Measurements from ENCODE around the gene HTR3A. TPM values are rescaled to one million over a fixed set of nuclear protein-coding genes. Genes with fewer than 3 reads are reported as not detected.

The HTR3A gene
- polyA plus RNA-seq (not detected in 3 replicates), polyA minus RNA-seq (not detected in 3 replicates)
- polyA plus RNA-seq (2011; ENCODE audit: low read depth) = not detected
- not detected in 2 replicates for polyA plus RNA-seq (2011; cell fraction: cytosol; rRNA removed)
- polyA plus RNA-seq (2011; cell fraction: nucleus; rRNA removed) = not detected in 2 replicates
- not detected in 2 replicates for polyA plus RNA-seq (2012; ENCODE audit: low replicate concordance)
- not detected for polyA minus RNA-seq (2011; cell fraction: cytosol; rRNA and poly(A)+ RNA removed)
- not detected in 2 replicates for polyA minus RNA-seq (2011; cell fraction: nucleus; rRNA and poly(A)+ RNA removed)

GRCh38 chr11:113974741-113975470 lies at the start of gene HTR3A:
Gene HTR3A (plus strand): TSS chr11:113975108. CDS start chr11:113975326, 218 bp downstream.
- no peaks in the 10 kb centered on the region for H3K9me3 ChIP-seq (ENCODE audit: control insufficient read depth, low read depth, low read length)
- no peaks in the 10 kb centered on the region for H3K79me2 ChIP-seq (ENCODE audit: control insufficient read depth, insufficient read depth, low read length)
- H2AFZ ChIP-seq (ENCODE audit: control insufficient read depth, low read length) = no peak within 1 kb of the TSS
- no peak for TF ChIP-seq EZH2 (IDR thresholded peaks at IDR 0.05; ENCODE audit: low read length)
- TF ChIP-seq, protein P1, sequence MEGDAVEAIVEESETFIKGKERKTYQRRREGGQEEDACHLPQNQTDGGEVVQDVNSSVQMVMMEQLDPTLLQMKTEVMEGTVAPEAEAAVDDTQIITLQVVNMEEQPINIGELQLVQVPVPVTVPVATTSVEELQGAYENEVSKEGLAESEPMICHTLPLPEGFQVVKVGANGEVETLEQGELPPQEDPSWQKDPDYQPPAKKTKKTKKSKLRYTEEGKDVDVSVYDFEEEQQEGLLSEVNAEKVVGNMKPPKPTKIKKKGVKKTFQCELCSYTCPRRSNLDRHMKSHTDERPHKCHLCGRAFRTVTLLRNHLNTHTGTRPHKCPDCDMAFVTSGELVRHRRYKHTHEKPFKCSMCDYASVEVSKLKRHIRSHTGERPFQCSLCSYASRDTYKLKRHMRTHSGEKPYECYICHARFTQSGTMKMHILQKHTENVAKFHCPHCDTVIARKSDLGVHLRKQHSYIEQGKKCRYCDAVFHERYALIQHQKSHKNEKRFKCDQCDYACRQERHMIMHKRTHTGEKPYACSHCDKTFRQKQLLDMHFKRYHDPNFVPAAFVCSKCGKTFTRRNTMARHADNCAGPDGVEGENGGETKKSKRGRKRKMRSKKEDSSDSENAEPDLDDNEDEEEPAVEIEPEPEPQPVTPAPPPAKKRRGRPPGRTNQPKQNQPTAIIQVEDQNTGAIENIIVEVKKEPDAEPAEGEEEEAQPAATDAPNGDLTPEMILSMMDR (optimal IDR thresholded peaks at IDR 0.05 in 1 of 3, IDR thresholded peaks at IDR 0.05 in 1 of 3, conservative IDR thresholded peaks at IDR 0.05 in 1 of 3; ENCODE audit: extremely low read depth in 1 of 3, insufficient read depth in 2 of 3, low read length in 3 of 3) = no peak
- no peak within 1 kb of the TSS for H3K4me3 ChIP-seq (ENCODE audit: control insufficient read depth in 2 of 3, extremely low read depth in 1 of 3, insufficient read depth in 2 of 3, low read depth in 1 of 3, low read length in 3 of 3)
- H3K9me1 ChIP-seq (ENCODE audit: control insufficient read depth, extremely low read depth, insufficient read depth, low read length) = no peaks in the 10 kb centered on the region
- dilution Hi-C loops (cut with MboI; ENCODE audit: extremely low pct_ligation_motif_present, low sequenced_read_pairs) = no loop called here
- no peaks in the 10 kb centered on the region for H3K36me3 ChIP-seq (ENCODE audit: control insufficient read depth in 2 of 2, extremely low read depth in 1 of 2, insufficient read depth in 2 of 2, low read length in 2 of 2)
- no peaks in the 10 kb centered on the region for H4K20me1 ChIP-seq (ENCODE audit: control insufficient read depth, extremely low read depth, insufficient read depth, low read length)
- H3K27me3 ChIP-seq (ENCODE audit: control insufficient read depth, extremely low read depth, insufficient read depth, low read length) = peaks cover 5% of the 10 kb centered on the region
- no peak within 1 kb of the TSS for H3K9ac ChIP-seq (ENCODE audit: control insufficient read depth, extremely low read depth, insufficient read depth, low read length)
- FAIRE-seq = no peak
- no peaks in the 10 kb centered on the region for H3K4me1 ChIP-seq (ENCODE audit: control insufficient read depth, extremely low read depth, insufficient read depth, low read length)
- no peak within 1 kb of the TSS for H3K4me2 ChIP-seq (ENCODE audit: control insufficient read depth, extremely low read depth, insufficient read depth, low read depth, low read length)
- no peak for DNase-seq (ENCODE audit: low read depth, low spot score)
- no peak within 1 kb of the TSS for H3K27ac ChIP-seq (ENCODE audit: control insufficient read depth, insufficient read depth, low read length)

- Histone ChIP-seq H3K4me2 (ENCODE audit: control insufficient read depth, extremely low read depth, insufficient read depth, low read depth, low read length) (peak overlapping the region; percentile 45), H3K79me2 (ENCODE audit: control insufficient read depth, insufficient read depth, low read length) (no peaks in the 10 kb centered on the region), H3K4me1 (ENCODE audit: control insufficient read depth, extremely low read depth, insufficient read depth, low read length) (no peaks in the 10 kb centered on the region), H3K27me3 (ENCODE audit: control insufficient read depth, extremely low read depth, insufficient read depth, low read length) (no peaks in the 10 kb centered on the region), H2AFZ (ENCODE audit: control insufficient read depth, low read length) (peak overlapping the region; percentile 6), H3K9ac (ENCODE audit: control insufficient read depth, extremely low read depth, insufficient read depth, low read length) (no peak overlapping the region), H3K4me3 (ENCODE audit: control insufficient read depth in 2 of 3, extremely low read depth in 1 of 3, insufficient read depth in 2 of 3, low read depth in 1 of 3, low read length in 3 of 3) (no peak overlapping the region), H4K20me1 (ENCODE audit: control insufficient read depth, extremely low read depth, insufficient read depth, low read length) (no peaks in the 10 kb centered on the region), H3K9me3 (ENCODE audit: control insufficient read depth, low read depth, low read length) (no peaks in the 10 kb centered on the region), H3K36me3 (ENCODE audit: control insufficient read depth in 2 of 2, extremely low read depth in 1 of 2, insufficient read depth in 2 of 2, low read length in 2 of 2) (no peaks in the 10 kb centered on the region), H3K9me1 (ENCODE audit: control insufficient read depth, extremely low read depth, insufficient read depth, low read length) (no peaks in the 10 kb centered on the region), H3K27ac (ENCODE audit: control insufficient read depth, insufficient read depth, low read length) (no peak overlapping the region)
- no peak for TF ChIP-seq EZH2 (IDR thresholded peaks at IDR 0.05; ENCODE audit: low read length)
- TF ChIP-seq, protein P1 (optimal IDR thresholded peaks at IDR 0.05 in 1 of 3, IDR thresholded peaks at IDR 0.05 in 1 of 3, conservative IDR thresholded peaks at IDR 0.05 in 1 of 3; ENCODE audit: extremely low read depth in 1 of 3, insufficient read depth in 2 of 3, low read length in 3 of 3) = no peak
- dilution Hi-C loops (cut with MboI; ENCODE audit: extremely low pct_ligation_motif_present, low sequenced_read_pairs) = no loop called here
- FAIRE-seq (no peak), DNase-seq (ENCODE audit: low read depth, low spot score) (no peak)
Measured at GRCh38 chr11:113926273-113927197, 48.4 kb upstream of the HTR3A start.
